ENCODE results near the gene COX6A2.

The COX6A2 gene

DNA sequence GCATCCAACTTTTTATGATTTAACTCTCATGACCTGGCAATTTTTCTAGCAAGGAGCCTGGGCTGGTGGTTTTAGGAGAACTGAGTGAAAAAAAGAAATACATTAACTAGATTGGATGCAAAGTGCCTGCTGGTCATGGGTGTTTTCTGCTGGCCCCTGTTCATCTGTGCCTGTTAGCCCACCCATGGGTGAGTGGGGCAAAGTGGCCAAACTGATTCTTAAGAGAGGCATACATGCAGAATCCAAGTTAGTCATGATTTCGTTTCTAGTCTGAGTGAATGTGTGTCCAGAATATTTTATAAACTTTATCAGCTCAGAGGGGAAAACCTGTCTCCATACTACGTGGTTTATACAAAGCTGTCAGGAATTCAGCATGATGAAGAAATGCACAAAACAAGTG is 39.6 kb downstream of the COX6A2 start:
- H3K4me2 ChIP-seq: no peak overlapping the region
- no peak overlapping the region for H3K27ac ChIP-seq
- H3K79me2 ChIP-seq (ENCODE audit: insufficient read depth, low read depth): no peaks in the 10 kb centered on the region
- no peak overlapping the region for H3K4me3 ChIP-seq (IDR thresholded peaks at IDR 0.05; ENCODE audit: insufficient read depth, low read depth, low read length)
- H3K36me3 ChIP-seq (ENCODE audit: insufficient read depth): no peaks in the 10 kb centered on the region
- H2AFZ ChIP-seq (ENCODE audit: low read depth): no peak overlapping the region
- TF ChIP-seq CTCF (conservative IDR thresholded peaks at IDR 0.05; ENCODE audit: low read depth, low read length): no peak
- no peak overlapping the region for H3K9ac ChIP-seq
- no peaks in the 10 kb centered on the region for H4K20me1 ChIP-seq (ENCODE audit: insufficient read depth)
- H3K27me3 ChIP-seq (ENCODE audit: insufficient read depth, low read depth): no peaks in the 10 kb centered on the region
- no peaks in the 10 kb centered on the region for H3K4me1 ChIP-seq (ENCODE audit: low read depth, poor library complexity, severe bottlenecking)

GRCh38 chr16:31386157-31386984 is 41.8 kb downstream of the COX6A2 start:
- H3K4me2 ChIP-seq: no peak overlapping the region
- no peak overlapping the region for H3K9ac ChIP-seq
- no peaks in the 10 kb centered on the region for H3K4me1 ChIP-seq (ENCODE audit: low read depth, poor library complexity, severe bottlenecking)
- H3K27ac ChIP-seq: no peak overlapping the region
- no peaks in the 10 kb centered on the region for H3K79me2 ChIP-seq (ENCODE audit: insufficient read depth, low read depth)
- H3K36me3 ChIP-seq (ENCODE audit: insufficient read depth): no peaks in the 10 kb centered on the region
- TF ChIP-seq CTCF (conservative IDR thresholded peaks at IDR 0.05; ENCODE audit: low read depth, low read length): no peak
- no peaks in the 10 kb centered on the region for H3K27me3 ChIP-seq (ENCODE audit: insufficient read depth, low read depth)
- H3K4me3 ChIP-seq (IDR thresholded peaks at IDR 0.05; ENCODE audit: insufficient read depth, low read depth, low read length): no peak overlapping the region
- no peaks in the 10 kb centered on the region for H4K20me1 ChIP-seq (ENCODE audit: insufficient read depth)
- no peak overlapping the region for H2AFZ ChIP-seq (ENCODE audit: low read depth)

DNA sequence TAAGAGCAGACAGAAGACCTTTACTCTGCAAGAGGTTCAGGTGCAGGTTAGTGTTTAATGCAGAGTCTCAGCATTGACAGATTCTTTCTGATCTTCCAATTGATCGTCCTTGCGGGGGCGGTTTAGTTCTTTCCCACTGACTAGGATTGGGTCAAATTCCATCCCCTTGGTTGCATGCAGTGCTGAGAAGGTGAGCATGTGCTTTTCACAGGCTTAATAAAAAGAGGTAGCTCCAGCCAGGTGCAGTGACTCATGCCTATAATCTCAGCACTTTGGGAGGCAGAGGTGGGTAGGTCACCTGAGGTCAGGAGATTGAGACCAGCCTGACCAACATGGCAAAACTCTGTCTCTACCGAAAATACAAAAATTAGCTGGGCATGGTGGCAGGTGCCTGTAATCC is 42.5 kb downstream of the COX6A2 start:
- Histone ChIP-seq H4K20me1 (ENCODE audit: insufficient read depth) (no peaks in the 10 kb centered on the region), H3K27me3 (ENCODE audit: insufficient read depth, low read depth) (no peaks in the 10 kb centered on the region), H2AFZ (ENCODE audit: low read depth) (no peak overlapping the region), H3K4me3 (IDR thresholded peaks at IDR 0.05; ENCODE audit: insufficient read depth, low read depth, low read length) (no peak overlapping the region), H3K27ac (no peak overlapping the region), H3K9ac (no peak overlapping the region), H3K4me1 (ENCODE audit: low read depth, poor library complexity, severe bottlenecking) (no peaks in the 10 kb centered on the region), H3K4me2 (no peak overlapping the region), H3K36me3 (ENCODE audit: insufficient read depth) (no peaks in the 10 kb centered on the region), H3K79me2 (ENCODE audit: insufficient read depth, low read depth) (no peaks in the 10 kb centered on the region)
- no peak for TF ChIP-seq CTCF (conservative IDR thresholded peaks at IDR 0.05; ENCODE audit: low read depth, low read length)

DNA sequence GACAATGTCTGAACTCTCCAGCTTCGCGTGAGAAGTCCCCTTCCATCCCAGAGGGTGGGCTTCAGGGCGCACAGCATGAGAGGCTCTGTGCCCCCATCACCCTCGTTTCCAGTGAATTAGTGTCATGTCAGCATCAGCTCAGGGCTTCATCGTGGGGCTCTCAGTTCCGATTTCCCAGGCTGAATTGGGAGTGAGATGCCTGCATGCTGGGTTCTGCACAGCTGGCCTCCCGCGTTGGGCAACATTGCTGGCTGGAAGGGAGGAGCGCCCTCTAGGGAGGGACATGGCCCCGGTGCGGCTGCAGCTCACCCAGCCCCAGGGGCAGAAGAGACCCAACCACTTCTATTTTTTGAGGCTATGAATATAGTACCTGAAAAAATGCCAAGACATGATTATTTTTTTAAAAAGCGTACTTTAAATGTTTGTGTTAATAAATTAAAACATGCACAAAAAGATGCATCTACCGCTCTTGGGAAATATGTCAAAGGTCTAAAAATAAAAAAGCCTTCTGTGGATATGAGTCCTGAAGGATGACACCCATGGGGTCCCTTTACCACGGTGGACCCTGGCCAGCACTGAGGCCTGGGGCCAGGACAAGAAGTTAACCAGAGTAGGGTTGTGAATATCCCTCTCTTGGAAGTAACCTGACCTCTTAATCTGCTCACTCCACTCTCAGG is 45.5 kb downstream of the COX6A2 start:
- Histone ChIP-seq H3K4me1 (ENCODE audit: low read depth, poor library complexity, severe bottlenecking) (no peaks in the 10 kb centered on the region), H3K27me3 (ENCODE audit: insufficient read depth, low read depth) (no peaks in the 10 kb centered on the region), H2AFZ (ENCODE audit: low read depth) (no peak overlapping the region), H3K9ac (no peak overlapping the region), H3K79me2 (ENCODE audit: insufficient read depth, low read depth) (no peaks in the 10 kb centered on the region), H4K20me1 (ENCODE audit: insufficient read depth) (no peaks in the 10 kb centered on the region), H3K4me3 (IDR thresholded peaks at IDR 0.05; ENCODE audit: insufficient read depth, low read depth, low read length) (no peak overlapping the region), H3K27ac (no peak overlapping the region), H3K36me3 (ENCODE audit: insufficient read depth) (no peaks in the 10 kb centered on the region), H3K4me2 (no peak overlapping the region)
- TF ChIP-seq CTCF (conservative IDR thresholded peaks at IDR 0.05; ENCODE audit: low read depth, low read length): no peak; the same call in 1 of the 2 replicates
